Neuronal stem cell (in vitro differentiated cells): ENCODE data around the gene DCD.

Source experiments
- DNase-seq: peaks from one replicate; pipeline ENCODE4 v3.0.0-alpha.2; 2013; ENCODE audit warnings: low spot score
- H2AFZ ChIP-seq: one replicate; pipeline ENCODE4 v1.6.1; 2013; ENCODE audit warnings: mild to moderate bottlenecking, low read length, inconsistent platforms
- H2AK5ac ChIP-seq: 2 replicates; pipeline ENCODE4 v1.6.1; 2013; ENCODE audit warnings: low read depth, mild to moderate bottlenecking, inconsistent platforms, low read length, moderate library complexity, mixed read lengths
- H2BK120ac ChIP-seq: 2 replicates; pipeline ENCODE4 v1.6.1; 2013; ENCODE audit warnings: low read depth, mild to moderate bottlenecking, inconsistent platforms, low read length, moderate library complexity, mixed read lengths
- H2BK12ac ChIP-seq: one replicate; pipeline ENCODE4 v1.6.1; 2013; ENCODE audit warnings: low read length, inconsistent platforms
- H2BK15ac ChIP-seq: 2 replicates; pipeline ENCODE4 v1.6.1; 2013; ENCODE audit warnings: mild to moderate bottlenecking, low read length, inconsistent platforms, mixed read lengths
- H2BK5ac ChIP-seq: one replicate; pipeline ENCODE4 v1.6.1; 2013; ENCODE audit warnings: inconsistent platforms, mild to moderate bottlenecking, low read length, moderate library complexity
- H3K14ac ChIP-seq: one replicate; pipeline ENCODE4 v1.6.1; 2013; ENCODE audit warnings: low read length, inconsistent platforms
- H3K18ac ChIP-seq: 2 replicates; pipeline ENCODE4 v1.6.1; 2013; ENCODE audit warnings: low read length, inconsistent platforms
- H3K23ac ChIP-seq: 2 replicates; pipeline ENCODE4 v1.6.1; 2013; ENCODE audit warnings: low read depth, mild to moderate bottlenecking, mixed read lengths, low read length, inconsistent platforms; ENCODE audit not compliant: poor library complexity
- H3K27ac ChIP-seq: replicated peaks from 3 replicates; pipeline ENCODE4 v1.5.1; 2013; ENCODE audit warnings: low read length, inconsistent platforms
- H3K27me3 ChIP-seq, 3 experiments: 2 replicates each; pipeline ENCODE4 v1.6.1; 2013; ENCODE audit warnings: low read length in 3 of 3, mild to moderate bottlenecking in 2 of 3, inconsistent platforms in 1 of 3, low read depth in 1 of 3, mixed read lengths in 1 of 3, moderate library complexity in 1 of 3; ENCODE audit not compliant: control insufficient read depth in 3 of 3, insufficient read depth in 3 of 3
- H3K36me3 ChIP-seq, 2 donors: replicated peaks in 1 of 2; 2 replicates each; pipeline ENCODE4 v1.6.1; 2013; ENCODE audit warnings: low read length in 2 of 2; ENCODE audit not compliant: control insufficient read depth in 2 of 2, insufficient read depth in 2 of 2
- H3K4ac ChIP-seq: 2 replicates; pipeline ENCODE4 v1.6.1; 2013; ENCODE audit warnings: inconsistent platforms, mild to moderate bottlenecking, low read length, moderate library complexity
- H3K4me1 ChIP-seq, 2 donors: 1 replicate in 1 of 2; 2 replicates in 1 of 2; pipeline ENCODE4 v1.6.1; 2013; ENCODE audit warnings: low read length in 2 of 2, low read depth in 1 of 2; ENCODE audit not compliant: control insufficient read depth in 2 of 2, insufficient read depth in 1 of 2
- H3K4me2 ChIP-seq: one replicate; pipeline ENCODE4 v1.6.1; 2013; ENCODE audit warnings: mild to moderate bottlenecking, low read length, inconsistent platforms; ENCODE audit not compliant: insufficient read depth, poor library complexity, severe bottlenecking
- H3K4me3 ChIP-seq, 2 donors: 2 replicates each; pipeline ENCODE4 v1.5.1; 2013; ENCODE audit warnings: low read length in 2 of 2, mild to moderate bottlenecking in 2 of 2, inconsistent platforms in 1 of 2, moderate library complexity in 1 of 2
- H3K79me1 ChIP-seq: one replicate; pipeline ENCODE4 v1.6.1; 2013; ENCODE audit warnings: low read depth, mild to moderate bottlenecking, inconsistent platforms, low read length, moderate library complexity
- H3K9ac ChIP-seq: one replicate; pipeline ENCODE4 v1.6.1; 2013; ENCODE audit warnings: mild to moderate bottlenecking, low read depth, low read length, inconsistent platforms; ENCODE audit not compliant: poor library complexity
- H3K9me3 ChIP-seq, 2 donors: replicated peaks in 1 of 2; 2 replicates each; pipeline versions ENCODE3 to v1.6.1; 2013; ENCODE audit warnings: low read length in 2 of 2, mild to moderate bottlenecking in 2 of 2, inconsistent platforms in 1 of 2, low read depth in 1 of 2, mixed read lengths in 1 of 2, moderate library complexity in 1 of 2; ENCODE audit not compliant: control insufficient read depth in 2 of 2, insufficient read depth in 1 of 2
- H4K8ac ChIP-seq: one replicate; pipeline ENCODE4 v1.6.1; 2013; ENCODE audit warnings: low read depth, mild to moderate bottlenecking, inconsistent platforms, low read length, moderate library complexity
- H4K91ac ChIP-seq: one replicate; pipeline ENCODE4 v1.6.1; 2013; ENCODE audit warnings: low read length, low read depth, mild to moderate bottlenecking, inconsistent platforms; ENCODE audit not compliant: poor library complexity
- WGBS, 2 donors: extraction: QIAGEN DNeasy Blood & Tissue Kit; methylation state at CpG; one replicate each; pipeline ENCODE4 v1.1.7; 2013; ENCODE audit warnings: missing lambda C conversion rate in 2 of 2, mixed read lengths in 1 of 2; ENCODE audit not compliant: insufficient read length in 2 of 2, insufficient replicate concordance in 1 of 2; ENCODE audit errors: extremely low coverage in 2 of 2; 5-methylcytosine and 5-hydroxymethylcytosine counted together

The DCD gene

GRCh38 chr12:54604436-54604835, 43.7 kb downstream of the DCD start:
- WGBS, 2 donors: no CpG with 5 or more reads among the region's 4 CpGs

GRCh38 chr12:54603872-54604271, 44.3 kb downstream of the DCD start:
- no peak overlapping the region for H3K27ac ChIP-seq
- no peak overlapping the region for H2AFZ ChIP-seq
- no peak overlapping the region for H3K18ac ChIP-seq
- H3K14ac ChIP-seq: no peak overlapping the region
- H3K9me3 ChIP-seq: no peaks in the 10 kb centered on the region
- H3K27me3 ChIP-seq: no peaks in the 10 kb centered on the region
- H4K91ac ChIP-seq: no peak overlapping the region
- H3K4me3 ChIP-seq: no peak overlapping the region
- no peak overlapping the region for H2BK5ac ChIP-seq
- H3K9ac ChIP-seq: no peak overlapping the region
- H2BK12ac ChIP-seq: no peak overlapping the region
- no peak overlapping the region for H3K4me2 ChIP-seq
- H2BK15ac ChIP-seq: no peak overlapping the region
- H2BK120ac ChIP-seq: no peak overlapping the region
- H3K4me1 ChIP-seq: peaks cover 0 to 3% of the 10 kb centered on the region in 2 donors
- H2AK5ac ChIP-seq: no peak overlapping the region
- no peaks in the 10 kb centered on the region for H3K36me3 ChIP-seq
- no peaks in the 10 kb centered on the region for H3K79me1 ChIP-seq
- DNase-seq: no peak
- WGBS, 2 donors: no CpG with 5 or more reads among the region's 5 CpGs
- H3K23ac ChIP-seq: no peak overlapping the region
- H4K8ac ChIP-seq: no peak overlapping the region
- no peak overlapping the region for H3K4ac ChIP-seq

More at GRCh38 chr12:54604436-54604835, 43.7 kb downstream of the DCD start:
- no peak overlapping the region for H2AFZ ChIP-seq
- no peak overlapping the region for H3K27ac ChIP-seq
- peaks cover 0 to 3% of the 10 kb centered on the region in 2 donors for H3K4me1 ChIP-seq
- H3K9me3 ChIP-seq: no peaks in the 10 kb centered on the region
- no peaks in the 10 kb centered on the region for H3K79me1 ChIP-seq
- H3K4me3 ChIP-seq: no peak overlapping the region
- H3K9ac ChIP-seq: no peak overlapping the region
- H2BK5ac ChIP-seq: no peak overlapping the region
- no peak overlapping the region for H3K23ac ChIP-seq
- H3K18ac ChIP-seq: no peak overlapping the region
- no peaks in the 10 kb centered on the region for H3K36me3 ChIP-seq
- H4K91ac ChIP-seq: no peak overlapping the region
- no peak for DNase-seq
- H2BK12ac ChIP-seq: no peak overlapping the region
- no peak overlapping the region for H3K4me2 ChIP-seq
- H2BK120ac ChIP-seq: no peak overlapping the region
- H3K14ac ChIP-seq: no peak overlapping the region
- no peak overlapping the region for H2BK15ac ChIP-seq
- H4K8ac ChIP-seq: no peak overlapping the region
- H2AK5ac ChIP-seq: no peak overlapping the region
- no peaks in the 10 kb centered on the region for H3K27me3 ChIP-seq
- H3K4ac ChIP-seq: no peak overlapping the region

- H3K79me1 ChIP-seq: no peaks in the 10 kb centered on the region
- H2BK120ac ChIP-seq: no peak overlapping the region
- peaks cover 0 to 1% of the 10 kb centered on the region in 2 donors for H3K4me1 ChIP-seq
- peak; percentile 52 for DNase-seq
- H3K18ac ChIP-seq: no peak overlapping the region
- H2AFZ ChIP-seq: no peak overlapping the region
- no peak overlapping the region for H3K14ac ChIP-seq
- no peak overlapping the region for H3K27ac ChIP-seq
- H3K23ac ChIP-seq: no peak overlapping the region
- H3K4ac ChIP-seq: no peak overlapping the region
- H3K9me3 ChIP-seq: no peaks in the 10 kb centered on the region
- WGBS, 2 donors: no CpG with 5 or more reads among the region's 8 CpGs
- H3K9ac ChIP-seq: no peak overlapping the region
- no peak overlapping the region for H3K4me3 ChIP-seq
- H4K91ac ChIP-seq: no peak overlapping the region
- H2BK12ac ChIP-seq: no peak overlapping the region
- H2BK5ac ChIP-seq: no peak overlapping the region
- H3K27me3 ChIP-seq: no peaks in the 10 kb centered on the region
- H4K8ac ChIP-seq: no peak overlapping the region
- no peak overlapping the region for H2BK15ac ChIP-seq
- H3K4me2 ChIP-seq: no peak overlapping the region
- H2AK5ac ChIP-seq: no peak overlapping the region
- no peaks in the 10 kb centered on the region for H3K36me3 ChIP-seq
Observed at GRCh38 chr12:54603173-54603814, 44.9 kb downstream of the DCD start.

- no peak overlapping the region for H2BK120ac ChIP-seq
- no peak for DNase-seq
- no CpG with 5 or more reads among the region's 2 CpGs for WGBS, 2 donors
Observed at GRCh38 chr12:54602661-54603060, 45.5 kb downstream of the DCD start.

More at GRCh38 chr12:54602661-54603060, 45.5 kb downstream of the DCD start:
- H3K18ac ChIP-seq: no peak overlapping the region
- no peaks in the 10 kb centered on the region for H3K9me3 ChIP-seq
- H3K27ac ChIP-seq: no peak overlapping the region
- no peak overlapping the region for H2BK15ac ChIP-seq
- peaks cover 0 to 1% of the 10 kb centered on the region in 2 donors for H3K4me1 ChIP-seq
- no peaks in the 10 kb centered on the region for H3K79me1 ChIP-seq
- H2AFZ ChIP-seq: no peak overlapping the region
- no peak overlapping the region for H4K8ac ChIP-seq
- H2AK5ac ChIP-seq: no peak overlapping the region
- H3K27me3 ChIP-seq: no peaks in the 10 kb centered on the region
- H3K23ac ChIP-seq: no peak overlapping the region
- no peak overlapping the region for H2BK12ac ChIP-seq
- H3K4me2 ChIP-seq: no peak overlapping the region
- H3K9ac ChIP-seq: no peak overlapping the region
- H3K36me3 ChIP-seq: no peaks in the 10 kb centered on the region
- H3K4ac ChIP-seq: no peak overlapping the region
- H4K91ac ChIP-seq: no peak overlapping the region
- no peak overlapping the region for H2BK5ac ChIP-seq
- H3K14ac ChIP-seq: no peak overlapping the region
- no peak overlapping the region for H3K4me3 ChIP-seq
